Medulla oblongata (tissue), 1 donor: ENCODE data around the gene ZNF132.
"Not testable (repeated sequence)": the region's sequence is repeated elsewhere in the genome, so short reads cannot be mapped to it uniquely, and the experiment has no call there.

Source experiments
- DNase-seq: peaks from one replicate; pipeline ENCODE4 v3.0.0-alpha.2; 2015; ENCODE audit errors: extremely low spot score

The ZNF132 gene

GRCh38 chr19:58468216-58468839 is 28.4 kb upstream of the ZNF132 start:
- DNase-seq: no peak

- peak; percentile 99 for DNase-seq
Observed at GRCh38 chr19:58466760-58467589, 27.0 kb upstream of the ZNF132 start, which contains the start of gene ZNF324. ZNF324 (plus strand) TSS chr19:58467080; CDS start chr19:58469186, 2,106 bp downstream.

- no peak for DNase-seq
Observed at GRCh38 chr19:58466089-58466759, 26.3 kb upstream of the ZNF132 start.

GRCh38 chr19:58460039-58460438 is 20.1 kb upstream of the ZNF132 start:
- no peak for DNase-seq

GRCh38 chr19:58456111-58456510 is 16.2 kb upstream of the ZNF132 start:
- no peak for DNase-seq

- no peak for DNase-seq
Observed at GRCh38 chr19:58455306-58455705, 15.4 kb upstream of the ZNF132 start.

- no peak for DNase-seq
Observed at GRCh38 chr19:58453743-58454142, 13.8 kb upstream of the ZNF132 start.

- DNase-seq: peak; percentile 98
Observed at GRCh38 chr19:58451358-58452101, 11.6 kb upstream of the ZNF132 start, which contains the start of gene ZNF324B. ZNF324B (plus strand) TSS chr19:58451622; CDS start chr19:58453702, 2,080 bp downstream.

- peak; percentile 17 for DNase-seq
Observed at GRCh38 chr19:58450856-58451357, 11.0 kb upstream of the ZNF132 start.

- not testable (repeated sequence) for DNase-seq
Observed at GRCh38 chr19:58449980-58450379, 10.0 kb upstream of the ZNF132 start.

- not testable (repeated sequence) for DNase-seq
Observed at GRCh38 chr19:58448860-58449259, 8.9 kb upstream of the ZNF132 start.

- not testable (repeated sequence) for DNase-seq
Observed at GRCh38 chr19:58442986-58443385, 3.0 kb upstream of the ZNF132 start.

GRCh38 chr19:58440556-58440955 is 603 bp upstream of the ZNF132 start:
- DNase-seq: no peak

- no peak for DNase-seq
Observed at GRCh38 chr19:58434217-58434616, 5.7 kb downstream of the ZNF132 start.

- DNase-seq: no peak
Observed at GRCh38 chr19:58429745-58430144, 10.2 kb downstream of the ZNF132 start.

- DNase-seq: no peak
Observed at GRCh38 chr19:58428617-58429016, 11.3 kb downstream of the ZNF132 start.

- DNase-seq: no peak
Observed at GRCh38 chr19:58417071-58417470, 22.9 kb downstream of the ZNF132 start.

GRCh38 chr19:58416604-58417003 is 23.3 kb downstream of the ZNF132 start:
- no peak for DNase-seq

GRCh38 chr19:58409010-58409790 is 30.8 kb downstream of the ZNF132 start:
- no peak for DNase-seq

GRCh38 chr19:58408152-58409009 is 31.6 kb downstream of the ZNF132 start, which contains the start of gene ZNF584:
ZNF584 (plus strand) TSS chr19:58408649; CDS start chr19:58409148, 499 bp downstream.
- DNase-seq: peak; percentile 98
